Small intestine (tissue), 7 donors: Measurements from ENCODE around the gene PHIP. TPM values are rescaled to one million over a fixed set of nuclear protein-coding genes. Genes with fewer than 3 reads are reported as not detected.

ENCODE experiments used
- DNase-seq, 2 donors: peaks; one replicate each; pipeline versions ENCODE4 v3.0.0 to v3.0.0-alpha.2; 2013
- FAIRE-seq: peaks from 2 replicates; lab custom pipeline; 2012; peaks lifted over from hg19 to GRCh38; lab: Jason Lieb, UNC
- H3K27ac ChIP-seq, 3 donors: one replicate each; pipeline ENCODE4 v1.5.1; 2013; ENCODE audit warnings: low read length in 2 of 3, mild to moderate bottlenecking in 2 of 3, control low read depth in 1 of 3, inconsistent platforms in 1 of 3, low read depth in 1 of 3, moderate library complexity in 1 of 3
- H3K27me3 ChIP-seq, 3 donors: one replicate each; pipeline ENCODE4 v1.6.1; 2013; ENCODE audit warnings: low read length in 3 of 3, inconsistent platforms in 1 of 3; ENCODE audit not compliant: control insufficient read depth in 3 of 3, insufficient read depth in 3 of 3
- H3K36me3 ChIP-seq, 3 donors: one replicate each; pipeline ENCODE4 v1.6.1; 2013; ENCODE audit warnings: low read length in 3 of 3, inconsistent platforms in 1 of 3, low read depth in 1 of 3, mild to moderate bottlenecking in 1 of 3, moderate library complexity in 1 of 3; ENCODE audit not compliant: control insufficient read depth in 3 of 3, insufficient read depth in 2 of 3
- H3K4me1 ChIP-seq, 3 donors: one replicate each; pipeline ENCODE4 v1.6.1; 2013; ENCODE audit warnings: low read length in 2 of 3, inconsistent platforms in 1 of 3, low read depth in 1 of 3, mild to moderate bottlenecking in 1 of 3, moderate library complexity in 1 of 3; ENCODE audit not compliant: control insufficient read depth in 3 of 3, insufficient read depth in 2 of 3
- H3K4me3 ChIP-seq, 3 donors: one replicate each; pipeline ENCODE4 v1.5.1; 2013; ENCODE audit warnings: low read length in 3 of 3, control low read depth in 1 of 3, inconsistent platforms in 1 of 3, low read depth in 1 of 3, mild to moderate bottlenecking in 1 of 3, moderate library complexity in 1 of 3
- H3K9me3 ChIP-seq, 2 donors: one replicate each; pipeline ENCODE4 v1.6.1; 2013; ENCODE audit warnings: low read depth in 1 of 2, low read length in 1 of 2; ENCODE audit not compliant: control insufficient read depth in 2 of 2, insufficient read depth in 1 of 2
- WGBS, 3 donors: extraction: QIAGEN DNeasy Blood & Tissue Kit; methylation state at CpG; one replicate each; pipeline ENCODE4 v1.1.7; 2013; 5-methylcytosine and 5-hydroxymethylcytosine counted together
- polyA plus RNA-seq, 4 donors: library from polyadenylated mRNA; stranded (reverse) in 3 of 4; unstranded in 1 of 4; fragments of 200-250 nt in 3 of 4; fragments of 120-200 nt in 1 of 4; gene quantifications; one replicate each; pipeline versions ENCODE4 v1.2.1 to v1.2.3, GENCODE V29; 2013
- donor health status: healthy with polysubstance abuse.
- donor health status: control.
- donor health status: control.
- donor health status: Bipolar disorder and iron deficiency.
- donor health status: healthy.

PHIP gene
- polyA plus RNA-seq, 4 donors: 6.0 to 31.8 (median 6.4) TPM

- Histone ChIP-seq H3K27ac (no peak overlapping the region), H3K4me3 (no peak overlapping the region), H3K9me3 (no peaks in the 10 kb centered on the region), H3K36me3 (peaks cover 0 to 7% (median 3%) of the 10 kb centered on the region in 3 donors), H3K4me1 (peaks cover 0 to 3% (median 0%) of the 10 kb centered on the region in 3 donors), H3K27me3 (no peaks in the 10 kb centered on the region)
- FAIRE-seq (peak; percentile 78), DNase-seq (peak in 1 of 2 donors; percentile 3)
- WGBS, 3 donors: 36 to 47% (median 44%) methylated on average over 1 of the region's 1 CpG
Measured at GRCh38 chr6:79042088-79042798, 35.8 kb downstream of the PHIP start.

GRCh38 chr6:79040083-79040482, 38.0 kb downstream of the PHIP start:
- H3K4me3 ChIP-seq: no peak overlapping the region
- FAIRE-seq (no peak), DNase-seq (no peak)

GRCh38 chr6:79038061-79038460, 40.0 kb downstream of the PHIP start:
- Histone ChIP-seq H3K4me1 (no peaks in the 10 kb centered on the region), H3K9me3 (no peaks in the 10 kb centered on the region), H3K4me3 (no peak overlapping the region), H3K36me3 (peaks cover 0 to 3% (median 2%) of the 10 kb centered on the region in 3 donors), H3K27me3 (no peaks in the 10 kb centered on the region), H3K27ac (no peak overlapping the region)
- FAIRE-seq: no peak
- no peak for DNase-seq

More at GRCh38 chr6:79040083-79040482, 38.0 kb downstream of the PHIP start:
- no peaks in the 10 kb centered on the region for H3K9me3 ChIP-seq
- H3K4me1 ChIP-seq: no peaks in the 10 kb centered on the region
- H3K27ac ChIP-seq: no peak overlapping the region
- H3K27me3 ChIP-seq: no peaks in the 10 kb centered on the region
- H3K36me3 ChIP-seq: peaks cover 0 to 3% (median 2%) of the 10 kb centered on the region in 3 donors

GRCh38 chr6:79034865-79035264, 43.2 kb downstream of the PHIP start:
- peaks cover 0 to 6% (median 6%) of the 10 kb centered on the region in 3 donors for H3K36me3 ChIP-seq
- 80 to 89% (median 89%) methylated on average over 2 of the region's 2 CpGs for WGBS, 3 donors
- no peak for DNase-seq
- no peaks in the 10 kb centered on the region for H3K4me1 ChIP-seq
- H3K4me3 ChIP-seq: no peak overlapping the region
- H3K9me3 ChIP-seq: no peaks in the 10 kb centered on the region
- H3K27me3 ChIP-seq: no peaks in the 10 kb centered on the region
- FAIRE-seq: no peak
- H3K27ac ChIP-seq: no peak overlapping the region

GRCh38 chr6:79033279-79033678, 44.8 kb downstream of the PHIP start:
- peaks cover 0 to 9% (median 6%) of the 10 kb centered on the region in 3 donors for H3K36me3 ChIP-seq
- 95 to 96% (median 96%) methylated on average over 3 of the region's 3 CpGs for WGBS, 3 donors
- H3K27ac ChIP-seq: no peak overlapping the region
- no peaks in the 10 kb centered on the region for H3K4me1 ChIP-seq
- FAIRE-seq (no peak), DNase-seq (no peak)
- H3K4me3 ChIP-seq: no peak overlapping the region
- no peaks in the 10 kb centered on the region for H3K27me3 ChIP-seq
- H3K9me3 ChIP-seq: no peaks in the 10 kb centered on the region

GRCh38 chr6:79031821-79032590, 46.0 kb downstream of the PHIP start:
- Histone ChIP-seq H3K27ac (no peak overlapping the region), H3K4me1 (no peaks in the 10 kb centered on the region), H3K27me3 (no peaks in the 10 kb centered on the region), H3K36me3 (peaks cover 0 to 9% (median 4%) of the 10 kb centered on the region in 3 donors), H3K4me3 (no peak overlapping the region), H3K9me3 (no peaks in the 10 kb centered on the region)
- DNase-seq: no peak
- FAIRE-seq: no peak
- 67 to 89% (median 83%) methylated on average over 3 of the region's 3 CpGs for WGBS, 3 donors

- Histone ChIP-seq H3K4me3 (no peak overlapping the region), H3K9me3 (no peaks in the 10 kb centered on the region), H3K4me1 (no peaks in the 10 kb centered on the region), H3K27me3 (no peaks in the 10 kb centered on the region), H3K36me3 (peaks cover 0 to 9% (median 4%) of the 10 kb centered on the region in 3 donors), H3K27ac (no peak overlapping the region)
- FAIRE-seq (no peak), DNase-seq (no peak)
- 92 to 97% (median 92%) methylated on average over 1 of the region's 1 CpG for WGBS, 3 donors
Measured at GRCh38 chr6:79030511-79030910, 47.5 kb downstream of the PHIP start.

- Histone ChIP-seq H3K27me3 (no peaks in the 10 kb centered on the region), H3K4me1 (no peaks in the 10 kb centered on the region), H3K27ac (no peak overlapping the region), H3K9me3 (no peaks in the 10 kb centered on the region), H3K36me3 (peaks cover 0 to 9% (median 4%) of the 10 kb centered on the region in 3 donors), H3K4me3 (no peak overlapping the region)
- WGBS, 3 donors: 97 to 100% (median 97%) methylated on average over 2 of the region's 2 CpGs
- FAIRE-seq (no peak), DNase-seq (no peak)
Measured at GRCh38 chr6:79030023-79030422, 48.0 kb downstream of the PHIP start.
